Spleen (tissue), 11 donors: ENCODE data around the gene GSN. TPM values are rescaled to one million over a fixed set of nuclear protein-coding genes. Genes with fewer than 3 reads are reported as not detected.

Experiments
- DNase-seq: peaks from one replicate; pipeline ENCODE4 v3.0.0-alpha.2; 2020
- H3K27ac ChIP-seq, 8 donors: fragments of 200-600 bp; sonication (generic) in 7 of 8; 1 replicate in 4 of 8; 2 replicates in 4 of 8; pipeline versions ENCODE4 v1.5.0 to v1.8.0; 2016 to 2021; ENCODE audit warnings: inconsistent platforms in 4 of 8, mild to moderate bottlenecking in 4 of 8, moderate library complexity in 1 of 8
- H3K27me3 ChIP-seq, 7 donors: fragments of 200-600 bp; sonication (generic) in 6 of 7; replicated peaks in 1 of 7; 1 replicate in 4 of 7; 2 replicates in 3 of 7; pipeline versions ENCODE4 v1.5.0 to v1.8.0; 2016 to 2021; ENCODE audit warnings: inconsistent platforms in 3 of 7, mild to moderate bottlenecking in 1 of 7
- H3K36me3 ChIP-seq, 6 donors: fragments of 200-600 bp; sonication (generic) in 5 of 6; 1 replicate in 4 of 6; 2 replicates in 2 of 6; pipeline versions ENCODE4 v1.5.0 to v1.8.0; 2016 to 2021; ENCODE audit warnings: inconsistent platforms in 2 of 6
- H3K4me1 ChIP-seq, 6 donors: fragments of 200-600 bp; sonication (generic) in 5 of 6; 1 replicate in 3 of 6; 2 replicates in 3 of 6; pipeline versions ENCODE4 v1.5.0 to v1.8.0; 2016 to 2021; ENCODE audit warnings: inconsistent platforms in 3 of 6
- H3K4me3 ChIP-seq, 8 donors: fragments of 200-600 bp; sonication (generic) in 7 of 8; 1 replicate in 4 of 8; 2 replicates in 4 of 8; pipeline versions ENCODE4 v1.5.0 to v1.8.0; 2016 to 2021; ENCODE audit warnings: inconsistent platforms in 4 of 8, mild to moderate bottlenecking in 4 of 8, moderate library complexity in 2 of 8
- H3K9me3 ChIP-seq, 8 donors: fragments of 200-600 bp; sonication (generic) in 7 of 8; 1 replicate in 4 of 8; 2 replicates in 4 of 8; pipeline versions ENCODE4 v1.5.0 to v1.8.0; 2016 to 2021; ENCODE audit warnings: inconsistent platforms in 4 of 8
- POLR2A ChIP-seq, 3 donors: fragments of 450-650 bp; IDR thresholded peaks; one replicate each; pipeline ENCODE4 v1.5.1; 2017; ENCODE audit warnings: antibody characterized with exemption in 3 of 3, mild to moderate bottlenecking in 1 of 3
- POLR2AphosphoS5 ChIP-seq, 3 donors: sonication (generic); formaldehyde crosslinking; IDR thresholded peaks; one replicate each; pipeline ENCODE4 v1.5.1; 2017; ENCODE audit warnings: antibody characterized with exemption in 3 of 3
- WGBS, 5 donors: extraction: QIAGEN DNeasy Blood & Tissue Kit in 3 of 5; methylation state at CpG; one replicate each; pipeline versions ENCODE4 v1.1.5 to v1.1.7; 2013 to 2018; 5-methylcytosine and 5-hydroxymethylcytosine counted together
- intact Hi-C: fragments of 100-400 bp; cut with DNase I; formaldehyde crosslinking; loops from one replicate; pipeline ENCODE4 v1.15.0; 2023; ENCODE audit warnings: low total_unique reads
- polyA plus RNA-seq, 3 donors: library from polyadenylated mRNA; stranded (reverse); fragments of 200-250 nt; gene quantifications; one replicate each; pipeline ENCODE4 v1.2.1, GENCODE V29; 2013
- total RNA-seq, 7 donors: library from RNA; depleted of rRNA in 3 of 7; stranded (reverse); fragments of >200 nt in 3 of 7; fragmentation: NEBNext Ultra II Directional in 4 of 7; extraction: Animal tissue kit (Norgen Biotek cat#: 25700) in 4 of 7; gene quantifications; one replicate each; pipeline versions ENCODE4 v1.1.0 to v1.2.1, GENCODE V29; 2016 to 2021
- TF ChIP-seq, protein P1 (sequence below), 11 experiments: fragments of 200-600 bp in 7 of 11; fragments of 450-650 bp in 4 of 11; sonication (generic) in 4 of 11; IDR thresholded peaks in 8 of 11; conservative IDR thresholded peaks in 3 of 11; 1 replicate in 7 of 11; 2 replicates in 4 of 11; pipeline versions ENCODE4 v1.4.0 to v1.8.0; 2016 to 2021; ENCODE audit warnings: antibody characterized with exemption in 11 of 11, inconsistent platforms in 4 of 11, mild to moderate bottlenecking in 1 of 11
- donor health status: healthy with polysubstance abuse.
- donor health status: DM: no; HTN: no; CAD: no; lungs with moderate emphysema.
- donor health status: DM: no; HTN: no; CAD: no.
- donor health status: Bipolar disorder and iron deficiency.
- donor health status: healthy.
- donor health status: DM: no; HTN: no; CAD: no.
- donor health status: DM: yes; HTN: yes; CAD: no.

Gene GSN
- total and polyA plus RNA-seq, 10 donors = 115 to 432 (median 227) TPM

- Histone ChIP-seq H3K9me3 (no peaks in the 10 kb centered on the region), H3K4me3 (no peak overlapping the region), H3K27ac (peak overlapping the region in 1 of 8 donors; percentile 30), H3K27me3 (no peaks in the 10 kb centered on the region), H3K36me3 (peaks cover 0 to 55% (median 0%) of the 10 kb centered on the region in 6 donors), H3K4me1 (peaks cover 21 to 84% (median 53%) of the 10 kb centered on the region in 6 donors)
- DNase-seq = no peak
- 85 to 89% (median 87%) methylated on average over 6 of the region's 6 CpGs for WGBS, 5 donors
- TF ChIP-seq, protein P1, sequence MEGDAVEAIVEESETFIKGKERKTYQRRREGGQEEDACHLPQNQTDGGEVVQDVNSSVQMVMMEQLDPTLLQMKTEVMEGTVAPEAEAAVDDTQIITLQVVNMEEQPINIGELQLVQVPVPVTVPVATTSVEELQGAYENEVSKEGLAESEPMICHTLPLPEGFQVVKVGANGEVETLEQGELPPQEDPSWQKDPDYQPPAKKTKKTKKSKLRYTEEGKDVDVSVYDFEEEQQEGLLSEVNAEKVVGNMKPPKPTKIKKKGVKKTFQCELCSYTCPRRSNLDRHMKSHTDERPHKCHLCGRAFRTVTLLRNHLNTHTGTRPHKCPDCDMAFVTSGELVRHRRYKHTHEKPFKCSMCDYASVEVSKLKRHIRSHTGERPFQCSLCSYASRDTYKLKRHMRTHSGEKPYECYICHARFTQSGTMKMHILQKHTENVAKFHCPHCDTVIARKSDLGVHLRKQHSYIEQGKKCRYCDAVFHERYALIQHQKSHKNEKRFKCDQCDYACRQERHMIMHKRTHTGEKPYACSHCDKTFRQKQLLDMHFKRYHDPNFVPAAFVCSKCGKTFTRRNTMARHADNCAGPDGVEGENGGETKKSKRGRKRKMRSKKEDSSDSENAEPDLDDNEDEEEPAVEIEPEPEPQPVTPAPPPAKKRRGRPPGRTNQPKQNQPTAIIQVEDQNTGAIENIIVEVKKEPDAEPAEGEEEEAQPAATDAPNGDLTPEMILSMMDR (IDR thresholded peaks at IDR 0.05 in 8 of 11, conservative IDR thresholded peaks at IDR 0.05 in 3 of 11) = no peak
- no peak for TF ChIP-seq POLR2AphosphoS5 (IDR thresholded peaks at IDR 0.05)
- TF ChIP-seq POLR2A (IDR thresholded peaks at IDR 0.05) = no peak
- intact Hi-C loops = no loop called here
Measured at GRCh38 chr9:121292801-121293241, 24.9 kb downstream of the GSN start.

GRCh38 chr9:121294151-121294743 lies 26.3 kb downstream of the GSN start:
- intact Hi-C loops = no loop called here
- H3K27ac ChIP-seq = peak overlapping the region in 6 of 8 donors; percentile 1 to 74 (median 66)
- TF ChIP-seq, protein P1 (IDR thresholded peaks at IDR 0.05 in 8 of 11, conservative IDR thresholded peaks at IDR 0.05 in 3 of 11) = no peak
- peak in 2 of 3 donors; percentile 28 to 54 for TF ChIP-seq POLR2AphosphoS5 (IDR thresholded peaks at IDR 0.05)
- H3K36me3 ChIP-seq = peaks cover 0 to 45% (median 0%) of the 10 kb centered on the region in 6 donors
- no peak for DNase-seq
- peaks cover 17 to 84% (median 49%) of the 10 kb centered on the region in 6 donors for H3K4me1 ChIP-seq
- no peak overlapping the region for H3K4me3 ChIP-seq
- WGBS, 5 donors = 70 to 77% (median 71%) methylated on average over 6 of the region's 6 CpGs
- H3K27me3 ChIP-seq = peaks cover 0 to 2% (median 0%) of the 10 kb centered on the region in 7 donors
- no peaks in the 10 kb centered on the region for H3K9me3 ChIP-seq

GRCh38 chr9:121294866-121295661 lies 27.1 kb downstream of the GSN start:
- Histone ChIP-seq H3K36me3 (peaks cover 0 to 45% (median 0%) of the 10 kb centered on the region in 6 donors), H3K4me1 (peaks cover 18 to 84% (median 50%) of the 10 kb centered on the region in 6 donors), H3K27me3 (peaks cover 0 to 10% (median 0%) of the 10 kb centered on the region in 7 donors), H3K9me3 (no peaks in the 10 kb centered on the region), H3K27ac (peak overlapping the region in 5 of 8 donors; percentile 53 to 74 (median 71)), H3K4me3 (no peak overlapping the region)
- 90 to 97% (median 92%) methylated on average over 13 of the region's 13 CpGs for WGBS, 5 donors
- TF ChIP-seq, protein P1 (IDR thresholded peaks at IDR 0.05 in 8 of 11, conservative IDR thresholded peaks at IDR 0.05 in 3 of 11) = no peak
- TF ChIP-seq POLR2A (IDR thresholded peaks at IDR 0.05) = no peak
- no peak for TF ChIP-seq POLR2AphosphoS5 (IDR thresholded peaks at IDR 0.05)
- intact Hi-C loops = no loop called here
- DNase-seq = no peak
